HG03575 (cell line): ENCODE results near the gene TPD52L2.

Source experiments
- ATAC-seq: cut with Tn5 transposase; IDR thresholded peaks from one replicate; pipeline ENCODE4 v1.9.1; 2021; ENCODE audit not compliant: unreplicated experiment, insufficient number of reproducible peaks, low FRiP score; ENCODE audit errors: extremely low read depth

TPD52L2 gene

DNA sequence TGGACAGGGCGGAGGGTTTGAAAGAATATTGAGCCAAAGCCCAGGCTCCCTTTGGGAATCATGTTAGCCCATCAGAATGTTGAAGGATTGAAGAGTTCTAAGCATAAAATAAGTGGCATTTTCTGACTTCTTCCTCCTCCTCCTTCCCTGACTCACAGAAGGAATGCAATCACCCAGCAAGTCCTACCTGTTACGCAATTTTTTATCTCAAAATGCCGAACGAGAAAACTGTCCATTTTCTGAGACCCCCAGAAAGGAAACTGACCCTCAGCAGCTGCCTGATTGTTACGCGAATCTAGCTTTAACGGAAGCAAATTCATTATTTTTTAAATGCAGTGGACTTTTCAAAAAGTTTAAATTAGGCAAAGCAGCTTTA is 25.1 kb downstream of the TPD52L2 start:
- no peak for ATAC-seq

DNA sequence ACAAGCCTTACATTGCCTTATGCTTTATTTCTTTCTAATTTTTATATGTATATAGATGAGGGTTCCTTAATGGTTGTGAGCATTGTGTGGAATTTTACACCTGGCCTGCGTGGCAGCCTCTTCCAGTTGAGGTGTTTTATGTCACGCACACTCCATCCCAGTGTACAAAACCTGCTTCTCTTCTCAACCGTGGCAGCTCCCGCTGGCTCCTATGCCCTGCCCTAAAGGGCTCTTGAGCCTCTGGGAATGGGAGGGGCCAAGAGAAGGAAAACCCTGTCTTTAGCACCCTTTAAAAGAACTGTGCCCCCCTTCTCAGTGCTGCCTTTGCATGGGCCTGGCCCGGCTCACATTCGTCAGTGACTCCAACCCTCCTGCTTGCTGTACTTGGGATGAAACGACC is 25.5 kb downstream of the TPD52L2 start:
- no peak for ATAC-seq

DNA sequence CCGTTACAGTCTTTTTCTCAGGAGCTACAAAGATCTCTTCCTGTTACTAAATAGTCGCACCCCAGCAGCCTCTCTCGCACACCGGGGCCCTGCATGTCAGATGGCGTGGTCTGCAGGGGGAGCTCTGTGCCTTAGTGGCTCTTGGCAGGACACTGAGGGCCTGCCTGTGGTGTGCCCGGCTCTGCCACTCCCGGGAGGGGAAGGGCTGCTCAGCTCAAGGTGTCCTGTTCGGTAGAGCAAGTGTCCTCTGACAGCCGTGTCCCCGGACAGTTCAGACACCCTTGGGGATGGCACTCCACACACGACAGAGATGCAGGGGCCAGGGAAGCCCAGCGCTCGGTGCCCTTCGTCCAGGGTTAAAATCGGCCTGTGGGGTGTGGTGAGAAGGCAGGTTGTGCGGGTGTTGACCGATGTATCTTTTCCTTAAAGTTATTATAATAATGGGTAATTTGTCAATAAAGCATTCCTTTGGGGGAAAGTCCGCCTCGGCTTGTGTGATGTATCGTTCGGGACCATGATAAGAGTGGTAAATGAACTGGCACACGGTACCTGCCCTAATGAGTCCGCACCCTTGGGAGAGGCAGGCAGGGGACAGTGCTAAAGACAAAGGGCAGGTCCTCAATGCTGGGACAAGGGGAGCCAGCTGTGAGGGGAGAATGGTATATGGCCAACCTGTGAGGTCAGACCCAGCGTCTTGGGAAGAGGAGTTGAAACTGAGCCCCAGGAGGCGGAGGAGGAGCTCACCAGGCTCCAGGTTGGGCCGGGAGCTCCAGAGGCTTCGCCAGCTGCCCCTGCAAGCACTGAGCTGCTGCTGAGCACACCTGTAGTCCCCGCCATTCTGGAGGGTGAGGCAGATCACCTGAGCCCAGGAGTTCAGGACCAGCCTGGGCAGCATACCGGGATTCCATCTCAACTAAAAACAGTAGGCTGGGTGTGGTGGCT is 26.3 kb downstream of the TPD52L2 start:
- ATAC-seq: no peak

GRCh38 chr20:63892402-63892801 is 27.3 kb downstream of the TPD52L2 start:
- ATAC-seq: no peak

GRCh38 chr20:63893999-63894357 is 28.9 kb downstream of the TPD52L2 start:
- no peak for ATAC-seq

- ATAC-seq: no peak
These were observed 29.5 kb downstream of the TPD52L2 start, which contains the start of gene DNAJC5 for GRCh38 chr20:63894358-63895201. DNAJC5 (plus strand) TSS chr20:63895126; CDS start chr20:63928346, 33,220 bp downstream.

DNA sequence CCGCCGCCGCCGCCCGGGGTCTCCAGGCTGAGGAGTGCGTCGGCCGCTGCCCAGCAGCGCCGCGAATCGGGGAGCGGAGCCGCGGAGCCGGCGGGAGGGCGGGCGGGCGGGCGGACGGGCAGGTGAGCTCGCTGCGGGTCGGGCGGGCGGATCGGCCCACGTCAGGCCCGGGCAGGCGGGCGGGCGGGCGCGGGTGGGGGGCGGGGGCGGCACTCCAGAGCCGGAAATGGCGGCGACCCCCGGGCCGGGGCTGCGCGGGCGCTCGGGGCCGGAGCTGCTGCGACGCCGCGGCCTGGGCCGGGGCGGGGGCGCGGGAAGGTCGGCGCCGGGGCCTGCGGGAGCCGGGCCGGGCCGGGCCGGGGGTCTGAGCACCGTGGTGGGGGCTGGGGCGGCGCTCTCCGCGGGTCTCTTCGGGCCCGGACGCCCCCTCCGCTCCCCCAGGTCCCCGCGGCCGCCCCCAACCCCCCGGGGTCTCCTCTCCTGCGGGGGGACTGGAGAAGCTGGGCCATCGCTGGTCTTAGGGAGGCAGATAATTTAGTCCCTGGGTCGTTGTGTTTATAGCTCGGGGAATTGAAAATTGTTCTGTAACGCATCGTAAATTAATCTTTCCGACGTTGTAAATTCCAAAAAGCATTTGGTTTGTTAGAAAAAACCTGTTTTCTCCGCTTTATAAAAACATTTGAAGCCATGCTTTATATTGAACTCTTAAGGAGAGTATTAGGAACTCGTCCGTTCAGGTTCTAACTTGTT is 30.3 kb downstream of the TPD52L2 start:
- no peak for ATAC-seq

GRCh38 chr20:63895952-63896263 is 30.8 kb downstream of the TPD52L2 start:
- no peak for ATAC-seq

- ATAC-seq: no peak
These were observed 31.4 kb downstream of the TPD52L2 start for GRCh38 chr20:63896264-63897105.

DNA sequence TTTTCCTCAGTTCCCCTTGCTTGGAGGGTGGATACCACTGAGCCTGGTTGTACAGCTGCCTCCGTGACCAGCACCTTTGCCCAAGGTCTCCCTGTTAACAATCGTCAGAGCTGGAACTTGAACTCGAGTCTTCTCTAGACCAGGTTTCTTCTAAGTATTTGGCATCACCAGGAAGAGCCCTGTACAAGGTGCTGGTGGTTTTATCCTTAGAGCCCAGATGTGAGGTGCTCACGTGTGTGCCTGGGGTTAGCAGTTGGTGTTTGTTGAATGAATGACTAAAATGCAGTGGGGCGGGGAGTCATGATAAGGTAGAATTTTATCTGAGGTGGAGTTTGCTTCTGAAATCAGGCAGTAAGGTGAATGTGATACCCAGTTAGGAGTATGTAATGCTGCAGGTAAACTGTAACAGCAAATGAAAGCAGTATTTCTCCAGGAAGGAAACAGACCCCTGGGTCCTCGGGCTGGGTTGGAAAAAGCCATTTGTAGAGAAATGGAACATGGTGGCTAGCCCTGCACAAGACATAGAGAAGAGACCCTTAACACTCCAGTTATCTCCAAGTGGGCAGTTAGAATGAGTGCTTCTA is 33.0 kb downstream of the TPD52L2 start:
- ATAC-seq: no peak

DNA sequence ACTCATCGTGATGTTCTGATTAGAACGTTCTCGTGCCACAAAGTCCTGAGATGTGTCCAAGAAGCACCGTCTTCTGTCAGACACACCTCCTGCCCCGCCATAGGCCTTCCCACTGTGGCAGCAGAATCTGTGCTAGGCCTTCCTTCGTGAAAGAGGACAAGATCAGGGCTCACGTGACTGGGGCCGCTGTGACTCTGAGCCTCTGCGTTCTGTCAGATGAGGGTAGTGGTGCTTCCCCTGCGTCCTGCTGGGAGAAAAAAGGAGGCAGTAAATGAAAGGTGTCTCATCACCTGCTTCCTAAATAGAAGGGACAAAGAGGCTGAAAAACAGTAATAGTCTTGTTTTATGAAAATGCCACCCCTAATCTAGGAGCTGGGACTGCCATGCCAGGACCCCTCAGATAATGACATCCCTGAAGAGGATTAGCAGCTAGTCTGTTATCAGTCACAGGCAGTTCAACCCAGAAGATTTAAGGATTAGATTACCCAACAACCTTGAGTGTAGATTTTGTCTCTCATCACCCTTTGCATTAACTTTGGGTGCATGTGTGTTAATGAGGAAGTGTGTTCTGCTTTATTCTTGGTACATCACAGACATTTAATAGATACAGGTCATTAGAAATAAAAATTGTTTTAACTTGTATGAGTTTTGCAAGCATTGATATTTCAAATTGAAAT is 34.0 kb downstream of the TPD52L2 start:
- ATAC-seq: no peak

DNA sequence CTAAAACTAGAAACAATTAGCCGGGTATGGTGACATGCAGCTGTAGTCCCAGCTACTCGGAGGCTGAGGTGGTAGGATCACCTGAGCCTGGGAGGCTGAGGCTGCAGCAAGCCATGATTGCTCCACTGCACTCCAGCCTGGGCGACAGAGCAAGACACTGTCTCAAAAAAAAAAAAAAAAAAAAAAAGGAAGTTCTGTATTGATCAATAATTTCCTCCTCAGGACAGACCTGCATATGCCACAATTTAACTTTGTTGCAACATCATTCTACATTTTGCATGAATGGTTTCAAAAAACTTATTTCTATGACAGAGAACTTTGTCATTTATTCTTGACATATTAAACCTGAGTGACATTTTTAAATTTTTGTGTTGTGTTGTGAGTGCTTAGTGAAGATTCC is 35.3 kb downstream of the TPD52L2 start:
- no peak for ATAC-seq

DNA sequence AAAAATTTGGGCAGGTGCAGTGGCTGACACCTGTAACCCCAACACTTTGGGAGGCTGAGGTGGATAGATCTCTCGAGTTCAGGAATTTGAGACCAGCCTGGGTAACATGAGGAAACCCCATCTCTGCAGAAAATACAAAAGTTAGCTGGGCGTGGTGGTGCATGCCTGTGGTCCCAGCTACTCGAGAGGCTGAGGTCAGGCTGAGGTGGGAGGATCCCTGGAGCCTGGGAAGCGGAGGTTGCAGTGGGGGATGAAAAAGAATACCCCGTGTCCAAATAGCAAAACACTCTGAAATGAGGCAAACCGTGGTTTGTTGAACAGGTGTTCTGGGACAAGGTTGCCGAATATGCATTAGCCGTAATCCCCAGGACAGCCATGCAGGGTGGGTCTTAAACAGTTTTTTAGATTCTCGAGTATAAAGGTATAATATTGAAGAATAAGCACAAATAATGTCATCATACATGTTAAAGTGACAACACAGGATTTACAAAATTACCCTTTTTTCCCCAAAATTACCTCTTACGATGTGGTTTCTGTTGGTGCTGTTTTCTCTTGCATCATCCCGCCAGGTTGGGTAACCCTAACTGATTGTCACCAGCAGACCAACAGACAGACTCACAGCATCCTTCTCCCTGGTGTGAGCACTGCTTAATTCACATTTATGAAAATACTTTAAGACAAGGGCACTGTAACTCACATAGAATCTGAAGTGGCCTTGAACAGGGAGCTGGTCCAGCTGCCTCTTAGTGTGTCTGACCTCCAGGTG is 38.9 kb downstream of the TPD52L2 start:
- ATAC-seq: no peak

DNA sequence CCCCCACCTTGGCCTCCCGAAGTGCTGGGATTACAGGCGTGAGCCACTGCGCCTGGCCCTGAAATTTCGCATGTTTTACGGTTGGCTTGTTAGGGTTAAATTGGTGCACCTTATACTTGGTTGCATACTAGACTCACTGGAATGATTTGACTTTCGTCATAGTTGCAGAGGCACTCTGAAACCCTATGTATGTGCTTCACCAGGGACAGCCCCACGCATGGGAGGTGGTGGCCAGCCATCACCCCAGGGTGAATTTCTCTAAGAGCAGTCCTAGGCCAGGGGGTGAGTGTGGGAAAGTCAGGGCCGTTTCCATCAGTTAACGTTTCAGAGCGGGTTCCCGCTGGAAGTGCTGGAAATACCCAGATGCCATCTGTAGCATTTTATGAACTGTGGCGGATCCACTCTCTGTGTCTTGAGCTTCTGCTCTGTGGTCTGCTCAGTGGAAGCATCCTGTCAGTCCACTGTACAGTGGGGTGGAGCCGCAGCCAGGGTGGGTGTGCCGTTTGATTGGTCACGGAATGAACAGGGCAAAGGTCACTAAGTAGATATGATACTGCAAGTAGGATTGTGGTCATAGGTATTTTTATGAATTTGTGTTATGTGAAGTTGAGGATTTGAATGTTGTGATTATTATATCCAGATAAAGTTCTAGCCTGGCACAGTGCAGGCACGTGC is 43.1 kb downstream of the TPD52L2 start:
- ATAC-seq: no peak

DNA sequence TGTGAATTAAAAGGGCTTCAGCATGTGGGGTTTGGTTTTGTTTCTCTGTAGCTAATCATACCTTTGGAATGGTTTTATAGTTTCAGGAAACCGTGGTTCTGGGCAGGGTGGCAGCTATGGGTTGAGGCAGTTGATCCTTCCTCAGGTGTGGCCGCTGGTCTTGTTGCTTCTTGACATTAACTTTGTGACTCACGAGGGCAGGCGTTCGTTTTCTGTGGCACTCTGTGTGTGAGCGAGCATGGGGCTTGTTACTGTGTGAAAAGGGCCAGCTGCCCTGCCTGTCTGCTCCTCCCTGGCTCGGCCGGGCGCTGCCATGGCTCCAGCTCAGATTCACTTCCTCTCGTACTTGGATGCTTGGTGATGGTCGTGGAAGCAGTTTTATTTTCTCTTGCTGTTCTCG is 46.1 kb downstream of the TPD52L2 start:
- no peak for ATAC-seq

DNA sequence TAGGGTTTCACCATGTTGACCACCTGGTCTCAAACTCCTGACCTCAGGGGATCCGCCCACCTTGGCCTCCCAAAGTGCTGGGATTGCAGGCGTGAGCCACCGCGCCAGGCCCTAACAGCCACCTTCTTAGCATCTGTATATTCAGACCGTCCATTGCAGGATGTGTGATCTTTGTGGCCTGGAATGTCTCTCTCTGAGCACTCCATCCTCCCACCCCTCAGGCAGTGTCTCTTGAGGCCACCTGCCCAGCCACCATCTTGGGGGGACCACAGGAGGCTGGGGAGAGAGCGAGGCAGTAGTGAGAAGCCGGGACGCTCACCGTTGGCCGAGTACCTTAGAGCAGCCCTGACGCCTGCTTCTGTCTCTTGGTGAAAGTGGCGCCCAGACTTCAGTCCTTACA is 48.7 kb downstream of the TPD52L2 start:
- no peak for ATAC-seq

DNA sequence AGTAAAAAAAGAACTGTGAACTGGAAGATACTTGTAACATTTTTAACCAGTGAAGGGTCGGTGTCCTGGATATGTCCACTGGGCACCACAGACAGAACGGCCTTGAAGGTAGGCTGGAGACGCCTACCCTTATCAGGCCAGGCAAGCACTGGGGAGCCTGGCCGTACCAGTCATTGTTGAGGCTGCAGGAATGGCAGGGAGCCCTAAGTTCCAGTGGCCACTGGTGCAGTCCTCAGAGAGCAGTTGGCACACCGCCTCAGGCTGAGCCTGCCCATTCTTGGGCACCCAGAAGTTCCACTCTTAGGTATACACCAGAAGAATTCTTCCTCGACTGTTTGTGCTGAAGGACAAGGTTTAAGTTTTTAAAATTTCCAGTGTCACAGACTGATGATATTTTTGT is 50.4 kb downstream of the TPD52L2 start:
- ATAC-seq: no peak
